GM12878 (cell line): ENCODE results near the gene TRAPPC12. TPM values are rescaled to one million over a fixed set of nuclear protein-coding genes. Genes with fewer than 3 reads are reported as not detected.

Source experiments
- ATAC-seq: fragments of 200-7000 bp; cut with Tn5 transposase; 3 replicates; pipeline ENCODE4 v1.9.1; 2020; ENCODE audit warnings: mild to moderate bottlenecking, moderate library complexity
- BruUV-seq: library from RNA; stranded (reverse); fragments of 400-500 nt; replicated peaks from 2 replicates; lab custom pipeline; 2021; lab: Mats Ljungman, UMichigan
- CTCF ChIA-PET: fragments of 300-600 bp; sonication (Branson Sonifier 250); formaldehyde crosslinking; extraction: SDS; loops from one replicate; lab custom pipeline; 2021; ENCODE audit warnings: inconsistent platforms; lab: Yijun Ruan, JAX
- POLR2A ChIA-PET: fragments of 350-600 bp; formaldehyde crosslinking; extraction: SDS; loops from one replicate; lab custom pipeline; 2021; ENCODE audit warnings: inconsistent platforms; lab: Charles Lee
- RAD21 ChIA-PET: fragments of 300-600 bp; sonication (Branson Sonifier 250); formaldehyde crosslinking; loops from one replicate; lab custom pipeline; 2023; ENCODE audit warnings: antibody characterized with exemption; ENCODE audit not compliant: unreplicated experiment; lab: Charles Lee
- SMC1A ChIA-PET: fragments of 300-600 bp; sonication (Branson Sonifier 250); formaldehyde crosslinking; loops from one replicate; lab custom pipeline; 2023; ENCODE audit not compliant: unreplicated experiment, uncharacterized antibody; lab: Charles Lee
- DNase-seq: peaks from one replicate; pipeline ENCODE4 v3.0.0-alpha.2; 2011; ENCODE audit warnings: low read depth, low spot score
- FAIRE-seq: peaks from 3 replicates; lab custom pipeline; 2011; peaks lifted over from hg19 to GRCh38; lab: Jason Lieb, UNC
- H2AFZ ChIP-seq: 2 replicates; pipeline ENCODE4 v1.6.0; 2011; ENCODE audit warnings: low read depth, low read length, control low read depth; ENCODE audit not compliant: control insufficient read depth
- H3K27ac ChIP-seq: 2 replicates; pipeline ENCODE4 v1.5.1; 2011; ENCODE audit warnings: control low read depth; ENCODE audit not compliant: control insufficient read depth, insufficient read depth
- H3K27me3 ChIP-seq, 2 experiments: replicated peaks in 1 of 2; 2 replicates each; pipeline versions ENCODE4 v1.6.0 to v1.6.1; 2011; ENCODE audit warnings: low read length in 1 of 2; ENCODE audit not compliant: control insufficient read depth in 2 of 2, insufficient read depth in 2 of 2
- H3K36me3 ChIP-seq, 2 experiments: 2 replicates each; pipeline ENCODE4 v1.5.1; 2011; ENCODE audit warnings: low read length in 1 of 2; ENCODE audit not compliant: control insufficient read depth in 2 of 2, insufficient read depth in 2 of 2
- H3K4me1 ChIP-seq: 2 replicates; pipeline ENCODE4 v1.6.1; 2011; ENCODE audit warnings: mild to moderate bottlenecking, low read length, moderate library complexity, mixed read lengths; ENCODE audit not compliant: control insufficient read depth, insufficient read depth
- H3K4me2 ChIP-seq: 2 replicates; pipeline ENCODE4 v1.6.0; 2011; ENCODE audit warnings: control low read depth; ENCODE audit not compliant: control insufficient read depth, insufficient read depth
- H3K4me3 ChIP-seq: fragments of 200-600 bp; sonication (generic); 2 replicates; pipeline ENCODE4 v1.5.1; 2016
- H3K79me2 ChIP-seq: 2 replicates; pipeline ENCODE4 v1.6.0; 2011; ENCODE audit warnings: low read length; ENCODE audit not compliant: control insufficient read depth, insufficient read depth
- H3K9ac ChIP-seq: 2 replicates; pipeline ENCODE4 v1.8.0; 2011; ENCODE audit warnings: low read length, control low read depth, mixed read lengths; ENCODE audit not compliant: control insufficient read depth, insufficient read depth
- H3K9me3 ChIP-seq: replicated peaks from 3 replicates; pipeline ENCODE4 v1.5.1; 2011; ENCODE audit warnings: mild to moderate bottlenecking, low read length; ENCODE audit not compliant: control insufficient read depth, insufficient read depth
- H4K20me1 ChIP-seq: 2 replicates; pipeline ENCODE4 v1.6.0; 2011; ENCODE audit not compliant: control insufficient read depth, insufficient read depth
- CREB1 ChIP-seq: IDR thresholded peaks from 2 replicates; pipeline ENCODE4 v1.6.1; 2012; ENCODE audit warnings: low read depth, mild to moderate bottlenecking, inconsistent platforms
- DPF2 ChIP-seq: fragments of 450-650 bp; IDR thresholded peaks from 2 replicates; pipeline ENCODE4 v1.6.1; 2017; ENCODE audit warnings: mild to moderate bottlenecking
- ELK1 ChIP-seq: IDR thresholded peaks from 2 replicates; pipeline ENCODE4 v1.6.1; 2012; ENCODE audit warnings: low read depth, low read length, improper control_type of control experiment
- FOXM1 ChIP-seq: IDR thresholded peaks from 2 replicates; pipeline ENCODE4 v1.6.1; 2012; ENCODE audit warnings: low read depth, mild to moderate bottlenecking, inconsistent platforms, low read length, moderate library complexity
- GATAD2B ChIP-seq: fragments of 450-650 bp; conservative IDR thresholded peaks from 2 replicates; pipeline ENCODE4 v1.6.1; 2017; ENCODE audit warnings: low read depth, mild to moderate bottlenecking, moderate library complexity
- IKZF2 ChIP-seq, 2 experiments: fragments of 450-650 bp; IDR thresholded peaks; 2 replicates each; pipeline ENCODE4 v1.6.1; 2017; ENCODE audit warnings: mild to moderate bottlenecking in 2 of 2, moderate library complexity in 2 of 2
- JUNB ChIP-seq: IDR thresholded peaks from 2 replicates; pipeline ENCODE4 v1.6.1; 2016; ENCODE audit warnings: antibody characterized with exemption, mild to moderate bottlenecking
- MEF2A ChIP-seq: IDR thresholded peaks from 2 replicates; pipeline ENCODE4 v1.6.1; 2011; ENCODE audit warnings: low read depth, mild to moderate bottlenecking, low read length, moderate library complexity; ENCODE audit not compliant: insufficient read depth
- PML ChIP-seq: IDR thresholded peaks from 2 replicates; pipeline ENCODE4 v1.6.1; 2012; ENCODE audit warnings: low read length, inconsistent platforms
- POLR2A ChIP-seq: IDR thresholded peaks from 2 replicates; pipeline ENCODE4 v1.6.1; 2011; ENCODE audit warnings: low read depth, mild to moderate bottlenecking, low read length
- POLR2AphosphoS2 ChIP-seq: IDR thresholded peaks from 2 replicates; pipeline ENCODE4 v1.6.1; 2011; ENCODE audit warnings: low read depth, mild to moderate bottlenecking, low read length, improper control_type of control experiment, moderate library complexity
- RAD21 ChIP-seq: IDR thresholded peaks from 2 replicates; pipeline ENCODE4 v1.6.1; 2011; ENCODE audit warnings: mild to moderate bottlenecking, low read depth, low read length, moderate library complexity; ENCODE audit not compliant: insufficient read depth
- RELA ChIP-seq: fragments of 450-650 bp; IDR thresholded peaks from 2 replicates; pipeline ENCODE4 v1.8.0; 2014; ENCODE audit warnings: borderline replicate concordance; ENCODE audit not compliant: partially characterized antibody
- SMAD1 ChIP-seq: fragments of 450-650 bp; IDR thresholded peaks from 2 replicates; pipeline ENCODE4 v1.6.1; 2018; ENCODE audit warnings: mild to moderate bottlenecking, low read depth; ENCODE audit not compliant: partially characterized antibody
- SMAD5 ChIP-seq: IDR thresholded peaks from 2 replicates; pipeline ENCODE4 v1.6.1; 2016; ENCODE audit warnings: antibody characterized with exemption, low read depth
- SP1 ChIP-seq: IDR thresholded peaks from one replicate; pipeline ENCODE4 v1.6.1; 2011; ENCODE audit warnings: low read depth, low read length
- TCF12 ChIP-seq: IDR thresholded peaks from 2 replicates; pipeline ENCODE4 v1.6.1; 2011; ENCODE audit warnings: low read depth, mild to moderate bottlenecking, low read length
- USF2 ChIP-seq: IDR thresholded peaks from 2 replicates; pipeline ENCODE4 v1.6.1; 2011; ENCODE audit warnings: low read depth, low read length, improper control_type of control experiment, borderline replicate concordance
- ZNF217 ChIP-seq: fragments of 450-650 bp; IDR thresholded peaks from 2 replicates; pipeline ENCODE4 v1.6.1; 2017; ENCODE audit warnings: antibody characterized with exemption, mild to moderate bottlenecking
- WGBS: methylation state at CpG from one replicate; pipeline ENCODE4 v1.1.6; 2016; ENCODE audit warnings: low lambda C conversion rate; ENCODE audit not compliant: insufficient replicate concordance, insufficient coverage; ENCODE audit errors: missing lambda C conversion rate; 5-methylcytosine and 5-hydroxymethylcytosine counted together
- in situ Hi-C: fragments of 300-500 bp; cut with MboI; formaldehyde crosslinking; loops from 9 replicates; pipeline ENCODE4 v1.14.3; 2018; ENCODE audit warnings: mixed read lengths
- intact Hi-C: fragments of 100-400 bp; cut with micrococcal nuclease; formaldehyde crosslinking; loops from one replicate; pipeline ENCODE4 v1.14.2; 2022; ENCODE audit not compliant: unreplicated experiment
- polyA plus RNA-seq, 11 experiments: library from polyadenylated mRNA; depleted of rRNA in 4 of 11; unstranded in 6 of 11; stranded (reverse) in 5 of 11; fragments of >200 nt; fragmentation: Nextera tagmentation in 4 of 11; fragmentation: Illumina TruSeq in 1 of 11; extraction: Ambion mirVana in 4 of 11; extraction: Trizol in 1 of 11; gene quantifications; 1 replicate in 1 of 11; 2 replicates in 10 of 11; pipeline versions ENCODE4 v1.2.1 to v1.2.3, GENCODE V29; 2011 to 2016; ENCODE audit warnings: inconsistent platforms in 2 of 11, missing spikeins in 2 of 11, low read depth in 1 of 11
- total RNA-seq, 4 experiments: library from RNA; depleted of rRNA in 3 of 4; stranded (reverse); fragments of >200 nt in 3 of 4; fragmentation: Illumina TruSeq in 1 of 4; extraction: Trizol in 1 of 4; gene quantifications; 2 replicates each; pipeline versions ENCODE4 v1.2.1 to v1.2.3, GENCODE V29; 2013 to 2021
- TF ChIP-seq, protein P1 (sequence below): IDR thresholded peaks from 2 replicates; pipeline ENCODE4 v1.6.1; 2012; ENCODE audit warnings: improper control_type of control experiment, low read depth, low read length; ENCODE audit not compliant: insufficient replicate concordance

The TRAPPC12 gene
- total and polyA plus RNA-seq, 10 of the 15 experiments (the other 5 are each of a cell fraction or from before 2014, with no cell fraction given): 8.6 to 77.1 (median 37.4) TPM

- H2AFZ ChIP-seq: no peak overlapping the region
- ATAC-seq: no peak
- H3K9ac ChIP-seq: peak overlapping the region; percentile 42
- in situ Hi-C loops: no loop called here
- peak overlapping the region; percentile 69 for H3K4me3 ChIP-seq
- no peaks in the 10 kb centered on the region for H3K36me3 ChIP-seq
- POLR2A ChIA-PET: interaction anchor here (0.5 to 1.0 kb wide), 3 partner anchors 181 to 377 kb away, joined by 3 read pairs; partner anchors contain the start of gene RNASEH1
- H3K79me2 ChIP-seq: peaks cover 34% of the 10 kb centered on the region
- DNase-seq: no peak
- no peaks in the 10 kb centered on the region for H3K27me3 ChIP-seq
- RAD21 ChIA-PET: no interaction called here
- TF ChIP-seq TCF12: no peak
- TF ChIP-seq ELK1: no peak
- no peak for TF ChIP-seq SMAD5
- TF ChIP-seq SMAD1: no peak
- TF ChIP-seq IKZF2 (IDR thresholded peaks at IDR 0.05): no peak
- TF ChIP-seq ZNF217: no peak
- TF ChIP-seq DPF2: no peak
- no peak for TF ChIP-seq FOXM1
- no peak for TF ChIP-seq POLR2AphosphoS2
- no peak for TF ChIP-seq RELA
- TF ChIP-seq MEF2A: no peak
- TF ChIP-seq RAD21: no peak
- no peak for TF ChIP-seq CREB1
- TF ChIP-seq, protein P1, sequence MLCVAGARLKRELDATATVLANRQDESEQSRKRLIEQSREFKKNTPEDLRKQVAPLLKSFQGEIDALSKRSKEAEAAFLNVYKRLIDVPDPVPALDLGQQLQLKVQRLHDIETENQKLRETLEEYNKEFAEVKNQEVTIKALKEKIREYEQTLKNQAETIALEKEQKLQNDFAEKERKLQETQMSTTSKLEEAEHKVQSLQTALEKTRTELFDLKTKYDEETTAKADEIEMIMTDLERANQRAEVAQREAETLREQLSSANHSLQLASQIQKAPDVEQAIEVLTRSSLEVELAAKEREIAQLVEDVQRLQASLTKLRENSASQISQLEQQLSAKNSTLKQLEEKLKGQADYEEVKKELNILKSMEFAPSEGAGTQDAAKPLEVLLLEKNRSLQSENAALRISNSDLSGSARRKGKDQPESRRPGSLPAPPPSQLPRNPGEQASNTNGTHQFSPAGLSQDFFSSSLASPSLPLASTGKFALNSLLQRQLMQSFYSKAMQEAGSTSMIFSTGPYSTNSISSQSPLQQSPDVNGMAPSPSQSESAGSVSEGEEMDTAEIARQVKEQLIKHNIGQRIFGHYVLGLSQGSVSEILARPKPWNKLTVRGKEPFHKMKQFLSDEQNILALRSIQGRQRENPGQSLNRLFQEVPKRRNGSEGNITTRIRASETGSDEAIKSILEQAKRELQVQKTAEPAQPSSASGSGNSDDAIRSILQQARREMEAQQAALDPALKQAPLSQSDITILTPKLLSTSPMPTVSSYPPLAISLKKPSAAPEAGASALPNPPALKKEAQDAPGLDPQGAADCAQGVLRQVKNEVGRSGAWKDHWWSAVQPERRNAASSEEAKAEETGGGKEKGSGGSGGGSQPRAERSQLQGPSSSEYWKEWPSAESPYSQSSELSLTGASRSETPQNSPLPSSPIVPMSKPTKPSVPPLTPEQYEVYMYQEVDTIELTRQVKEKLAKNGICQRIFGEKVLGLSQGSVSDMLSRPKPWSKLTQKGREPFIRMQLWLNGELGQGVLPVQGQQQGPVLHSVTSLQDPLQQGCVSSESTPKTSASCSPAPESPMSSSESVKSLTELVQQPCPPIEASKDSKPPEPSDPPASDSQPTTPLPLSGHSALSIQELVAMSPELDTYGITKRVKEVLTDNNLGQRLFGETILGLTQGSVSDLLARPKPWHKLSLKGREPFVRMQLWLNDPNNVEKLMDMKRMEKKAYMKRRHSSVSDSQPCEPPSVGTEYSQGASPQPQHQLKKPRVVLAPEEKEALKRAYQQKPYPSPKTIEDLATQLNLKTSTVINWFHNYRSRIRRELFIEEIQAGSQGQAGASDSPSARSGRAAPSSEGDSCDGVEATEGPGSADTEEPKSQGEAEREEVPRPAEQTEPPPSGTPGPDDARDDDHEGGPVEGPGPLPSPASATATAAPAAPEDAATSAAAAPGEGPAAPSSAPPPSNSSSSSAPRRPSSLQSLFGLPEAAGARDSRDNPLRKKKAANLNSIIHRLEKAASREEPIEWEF: no peak
- no peak for TF ChIP-seq JUNB
- TF ChIP-seq POLR2A: no peak
- TF ChIP-seq GATAD2B: no peak
- no peak for TF ChIP-seq PML
- TF ChIP-seq USF2: no peak
- no peak for TF ChIP-seq SP1
- whole genome bisulfite sequencing: 56% methylated on average over 6 of the region's 6 CpGs
- no peaks in the 10 kb centered on the region for H3K9me3 ChIP-seq
- peaks cover 11% of the 10 kb centered on the region for H3K4me1 ChIP-seq
- H3K27ac ChIP-seq: no peak overlapping the region; the same call in 1 of the 2 replicates
- no TSS peak for BruUV-seq
- no peaks in the 10 kb centered on the region for H4K20me1 ChIP-seq
- no peak for FAIRE-seq
- intact Hi-C loops: loop anchor here (1.0 to 5.0 kb wide), 2 partner anchors 181 to 200 kb away; partner anchors contain the start of genes RNASEH1 and RPS7
- H3K4me2 ChIP-seq: peak overlapping the region; percentile 83
- SMC1A ChIA-PET: interaction anchor here (1.0 to 1.1 kb wide), 2 partner anchors 26 to 74 kb away, joined by 3 read pairs; no protein-coding TSS in a partner anchor
- CTCF ChIA-PET: interaction anchor here (0.8 to 1.3 kb wide), 2 partner anchors 85 to 274 kb away, joined by 3 to 6 read pairs; no protein-coding TSS in a partner anchor
Observed at GRCh38 chr2:3376821-3377220, 2.7 kb upstream of the TRAPPC12 start.
